AG09309 (cell line): ENCODE data around the gene GNG7.
"Not testable (repeated sequence)": the region's sequence is repeated elsewhere in the genome, so short reads cannot be mapped to it uniquely, and the experiment has no call there.

Experiments
- DNase-seq: peaks from one replicate; pipeline ENCODE4 v3.0.0-alpha.2; 2010; ENCODE audit warnings: low read depth
- H3K4me3 ChIP-seq: 2 replicates; pipeline ENCODE4 v1.5.1; 2011; ENCODE audit warnings: mild to moderate bottlenecking, low read depth, low read length, moderate library complexity; ENCODE audit not compliant: control insufficient read depth
- CTCF ChIP-seq: IDR thresholded peaks from 2 replicates; pipeline ENCODE4 v1.5.1; 2011; ENCODE audit warnings: mild to moderate bottlenecking, low read depth, low read length, inconsistent platforms; ENCODE audit not compliant: insufficient read depth, control insufficient read depth; ENCODE audit errors: missing control alignments

The GNG7 gene

GRCh38 chr19:2661615-2662014 lies 40.9 kb downstream of the GNG7 start:
- no peak overlapping the region for H3K4me3 ChIP-seq
- TF ChIP-seq CTCF: peak; percentile 7
- DNase-seq: no peak

- no peak for TF ChIP-seq CTCF
- no peak overlapping the region for H3K4me3 ChIP-seq
- DNase-seq: no peak
Measured at GRCh38 chr19:2659856-2660432, 42.5 kb downstream of the GNG7 start.

GRCh38 chr19:2656533-2656932 lies 46.0 kb downstream of the GNG7 start:
- no peak for DNase-seq
- no peak overlapping the region for H3K4me3 ChIP-seq
- TF ChIP-seq CTCF: no peak

- no peak overlapping the region for H3K4me3 ChIP-seq
- DNase-seq: no peak
Measured at GRCh38 chr19:2653710-2654707, 48.5 kb downstream of the GNG7 start.

GRCh38 chr19:2653218-2653617 lies 49.3 kb downstream of the GNG7 start:
- no peak for TF ChIP-seq CTCF
- DNase-seq: no peak
- H3K4me3 ChIP-seq: no peak overlapping the region

More at GRCh38 chr19:2653710-2654707, 48.5 kb downstream of the GNG7 start:
- TF ChIP-seq CTCF: no peak

GRCh38 chr19:2652504-2653099 lies 49.9 kb downstream of the GNG7 start:
- no peak for TF ChIP-seq CTCF
- H3K4me3 ChIP-seq: no peak overlapping the region
- no peak for DNase-seq

GRCh38 chr19:2651002-2651733 lies 51.3 kb downstream of the GNG7 start:
- DNase-seq, H3K4me3 ChIP-seq: not testable (repeated sequence)
